Muscle of arm (tissue), 12 donors: ENCODE measurements around the gene ZNF300. TPM values are rescaled to one million over a fixed set of nuclear protein-coding genes. Genes with fewer than 3 reads are reported as not detected.
"Not testable (repeated sequence)": the region's sequence is repeated elsewhere in the genome, so short reads cannot be mapped to it uniquely, and the experiment has no call there.

Experiments used
- DNase-seq: peaks from one replicate; pipeline ENCODE4 v3.0.0-alpha.2; 2013
- polyA plus RNA-seq, 12 donors: library from polyadenylated mRNA; unstranded; fragments of 120-200 nt; gene quantifications; one replicate each; pipeline ENCODE4 v1.2.1, GENCODE V29; 2013; ENCODE audit not compliant: insufficient read length in 12 of 12

The ZNF300 gene
- polyA plus RNA-seq, 12 donors: 7.2 to 24.9 (median 11.2) TPM; not detected in 1

DNA sequence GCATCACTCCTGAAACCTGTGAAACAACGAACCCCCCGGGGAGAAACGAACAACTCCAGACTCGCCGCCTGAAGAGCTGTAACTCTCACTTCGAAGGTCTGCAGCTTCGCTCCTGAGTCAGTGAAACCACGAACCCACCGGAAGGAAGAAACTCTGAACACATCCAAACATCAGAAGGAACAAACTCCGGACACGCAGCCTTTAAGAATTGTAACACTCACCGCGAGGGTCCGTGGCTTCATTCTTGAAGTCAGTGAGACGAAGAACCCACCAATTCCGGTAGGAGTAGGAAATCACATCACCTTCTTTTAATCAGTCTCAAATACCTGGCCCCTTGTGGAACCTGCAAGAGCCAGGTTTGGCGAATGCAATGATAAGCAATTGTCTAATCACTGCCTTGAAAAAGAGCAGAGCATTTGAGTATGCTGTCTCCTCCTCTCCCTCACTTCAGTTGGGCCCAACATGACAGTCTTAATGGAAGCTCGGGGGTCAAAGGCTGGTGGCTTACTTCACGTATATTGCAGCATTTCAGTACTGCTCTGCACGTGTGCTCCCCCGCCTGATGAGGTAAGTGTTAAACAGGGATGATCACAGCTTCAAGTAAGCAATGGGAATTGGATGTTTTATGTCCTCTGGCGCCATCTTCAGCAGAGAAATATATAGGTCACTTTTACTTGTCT is 58.0 kb downstream of the ZNF300 start:
- DNase-seq: peak; percentile 82

DNA sequence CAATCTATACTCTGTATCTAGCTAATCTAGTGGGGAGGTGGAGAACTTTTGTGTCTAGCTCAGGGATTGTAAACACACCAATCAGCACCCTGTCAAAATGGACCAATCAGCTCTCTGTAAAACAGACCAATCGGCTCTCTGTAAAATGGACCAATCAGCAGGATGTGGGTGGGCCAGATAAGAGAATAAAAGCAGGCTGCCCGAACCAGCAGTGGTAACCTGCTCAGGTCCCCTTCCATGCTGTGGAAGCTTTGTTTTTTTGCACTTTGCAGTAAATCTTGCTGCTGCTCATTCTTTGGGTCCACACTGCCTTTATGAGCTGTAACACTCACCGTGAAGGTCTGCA is 58.5 kb downstream of the ZNF300 start, which contains the start of gene IRGM:
IRGM (plus strand) TSS at position 214 of the 346 bp plus-strand sequence. CDS start 1,603 bp downstream, outside the sequence.
- DNase-seq: not testable (repeated sequence)

DNA sequence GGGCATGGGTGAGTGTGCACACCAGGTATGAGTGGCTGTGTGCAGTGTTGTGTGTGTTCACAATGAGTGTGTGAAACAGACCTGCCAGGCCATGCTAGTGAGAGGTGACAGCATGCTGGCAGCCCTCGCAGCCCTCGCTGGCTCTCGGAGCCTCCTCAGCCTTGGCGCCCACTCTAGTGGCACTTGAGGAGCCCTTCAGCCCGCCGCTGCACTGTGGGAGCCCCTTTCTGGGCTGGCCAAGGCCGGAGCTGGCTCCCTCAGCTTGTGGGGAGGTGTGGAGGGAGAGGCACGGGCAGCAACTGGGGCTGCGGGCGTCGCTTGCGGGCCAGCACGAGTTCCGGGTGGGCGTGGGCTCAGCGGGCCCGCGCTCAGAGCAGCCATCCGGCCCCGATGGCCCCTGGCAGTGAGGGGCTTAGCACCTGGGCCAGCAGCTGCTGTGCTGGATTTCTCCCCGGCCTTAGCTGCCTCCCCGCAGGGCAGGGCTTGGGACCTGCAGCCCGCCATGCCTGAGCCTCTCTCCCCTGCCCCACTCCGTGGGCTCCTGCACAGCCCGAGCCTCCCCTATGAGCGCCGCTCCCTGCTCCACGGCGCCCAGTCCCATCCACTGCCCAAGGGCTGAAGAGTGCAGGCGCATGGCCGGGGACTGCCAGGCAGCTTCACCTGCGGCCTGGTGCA is 59.5 kb downstream of the ZNF300 start:
- DNase-seq: not testable (repeated sequence)

Other genes starting within 250 kb of the ZNF300 start
- 10 to 100 TPM in 8 of 12 donors, 1 to 10 TPM in 3, not detected in 1; 3.1 to 18.0 (median 10.7) TPM for gene MYOZ3, start 243.7 kb downstream of the ZNF300 start, polyA plus RNA-seq
- 10 to 100 TPM in 11 of 12 donors, not detected in 1; 40.9 to 61.4 (median 46.7) TPM for gene RBM22, start 203.9 kb downstream of the ZNF300 start, polyA plus RNA-seq
- gene DCTN4, start 146.0 kb downstream of the ZNF300 start, polyA plus RNA-seq: 10 to 100 TPM in 11 of 12 donors, not detected in 1; 28.2 to 52.4 (median 42.4) TPM
- gene SMIM3, start 126.2 kb downstream of the ZNF300 start, polyA plus RNA-seq: 10 to 100 TPM in 2 of 12 donors, 1 to 10 TPM in 9, not detected in 1; 6.3 to 10.6 (median 8.1) TPM
- under 1 TPM in 8 of 12 donors, not detected in 4; 0.14 to 0.55 (median 0.32) TPM for gene IRGM, start 58.5 kb downstream of the ZNF300 start, polyA plus RNA-seq
- 10 to 100 TPM in 11 of 12 donors, not detected in 1; 21.8 to 71.8 (median 51.7) TPM for gene GPX3, start 115.6 kb upstream of the ZNF300 start, polyA plus RNA-seq
- gene TNIP1, start 176.1 kb upstream of the ZNF300 start, polyA plus RNA-seq: 100 to 1,000 TPM in 4 of 12 donors, 10 to 100 TPM in 7, not detected in 1; 63.0 to 115 (median 79.8) TPM